ENCODE results near the gene PEMT.

Gene PEMT

DNA sequence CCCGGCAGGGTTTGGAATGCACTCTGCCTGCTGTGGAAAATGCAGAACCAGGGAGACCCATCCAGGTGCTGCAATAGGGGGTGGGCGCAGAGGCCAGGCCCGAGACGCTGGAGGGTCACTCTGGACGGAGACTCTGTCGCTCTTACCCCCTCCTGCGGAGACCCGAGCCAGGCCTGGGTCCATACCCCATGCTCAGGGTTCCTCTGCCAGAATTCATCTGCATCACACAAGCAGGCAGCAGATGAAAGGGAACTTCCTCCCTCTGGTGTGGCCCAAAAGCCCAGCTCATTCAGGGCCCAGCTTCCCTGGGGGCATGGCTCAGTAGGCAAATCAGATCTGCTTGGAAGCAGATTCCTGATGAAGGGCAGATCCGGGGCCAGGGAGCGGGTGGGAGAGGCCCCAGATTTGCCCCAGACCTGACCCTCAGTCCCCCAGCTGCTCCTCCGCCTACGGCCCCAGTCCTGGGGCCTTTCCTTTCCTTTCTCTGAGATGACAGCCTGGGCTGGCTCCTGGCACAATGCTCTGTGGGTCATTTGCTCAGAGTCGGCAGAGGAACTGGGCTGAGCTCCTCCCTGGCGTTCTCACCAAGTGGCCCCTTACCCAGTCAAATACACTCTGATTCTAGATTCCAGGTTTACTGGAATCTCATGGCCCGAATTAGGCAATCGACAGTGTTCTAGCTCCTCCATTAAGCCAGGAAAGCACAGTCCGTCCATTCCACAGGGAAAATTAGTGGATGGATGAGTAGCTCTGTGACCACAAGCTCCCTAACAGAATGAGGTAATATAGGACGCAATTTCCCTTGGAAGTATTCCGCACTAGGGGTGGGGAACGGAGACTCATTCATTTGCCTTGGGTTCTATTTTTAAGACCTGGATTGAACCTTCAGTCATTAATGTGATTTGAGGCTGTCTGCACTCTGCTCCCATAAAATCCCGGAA is 76.2 kb downstream of the PEMT start:
- DNase-seq (ENCODE audit: low read depth): no peak

DNA sequence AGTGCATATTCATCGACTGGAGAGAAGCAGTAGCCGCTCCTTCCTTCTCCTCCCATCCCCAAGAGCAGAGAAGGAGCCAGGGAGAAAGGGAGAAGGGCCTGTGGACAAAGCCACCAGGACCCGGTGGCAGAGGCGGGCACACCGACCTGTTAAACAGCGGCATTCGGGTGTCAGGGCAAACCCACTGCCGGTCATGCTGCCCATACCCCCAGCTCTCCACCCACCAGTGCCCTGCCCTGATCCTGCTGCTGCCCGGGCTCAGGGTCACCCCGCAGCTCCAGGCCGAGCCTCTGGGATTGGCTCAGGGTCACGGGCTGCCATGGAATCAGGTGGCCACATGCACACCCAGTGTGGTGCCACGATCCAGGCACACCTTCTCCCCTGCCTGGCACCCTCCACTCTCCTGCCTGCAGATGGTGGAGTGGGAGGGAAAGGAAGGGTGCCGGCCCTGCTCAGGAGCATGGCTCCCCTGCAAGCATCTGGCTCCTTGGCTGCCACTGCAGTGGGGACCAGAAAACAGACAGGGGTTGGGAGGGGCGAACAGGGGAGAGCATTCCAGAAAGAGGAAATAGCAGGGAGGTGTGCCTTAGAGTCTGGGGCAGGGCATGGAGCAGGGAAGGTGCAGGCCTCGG is 77.0 kb downstream of the PEMT start:
- DNase-seq (ENCODE audit: low read depth): no peak

DNA sequence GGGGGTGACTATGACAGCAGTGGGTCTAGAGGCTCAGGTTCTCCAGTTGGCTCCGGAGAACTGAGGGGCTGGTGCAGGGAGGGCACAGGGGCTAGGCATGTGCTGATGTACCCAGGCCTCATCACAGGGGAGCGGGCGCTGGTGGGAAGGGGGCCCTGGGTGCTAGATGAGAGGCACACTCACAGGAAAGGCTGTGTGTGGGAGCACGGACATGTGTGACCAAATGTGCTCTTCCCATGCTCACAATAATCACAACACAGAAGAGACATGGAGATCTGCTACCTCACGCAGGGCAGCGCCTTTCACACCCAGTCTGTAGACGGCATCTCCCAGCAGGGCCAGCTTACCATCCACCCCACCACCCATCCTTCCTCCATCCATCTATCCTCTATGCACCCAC is 77.9 kb downstream of the PEMT start:
- DNase-seq (ENCODE audit: low read depth): no peak

DNA sequence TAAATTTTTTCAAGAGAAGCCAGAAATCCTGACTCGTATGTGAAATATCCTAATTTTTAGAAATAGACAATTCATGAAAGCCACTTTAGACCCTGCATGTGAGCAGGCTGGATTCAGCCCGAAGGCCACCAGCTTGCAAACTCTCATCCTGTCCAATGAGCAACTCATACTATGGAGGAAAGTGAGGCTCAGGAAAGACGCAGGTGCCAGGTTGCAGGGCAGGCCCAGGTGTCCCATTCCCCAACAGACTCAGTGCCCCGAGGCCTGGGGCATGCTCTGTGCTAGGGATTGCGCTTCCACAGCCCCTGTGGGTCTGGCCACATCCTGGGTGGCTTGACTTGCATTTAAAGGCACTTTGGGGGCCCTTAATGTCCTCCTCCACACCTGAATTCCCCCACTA is 78.6 kb downstream of the PEMT start:
- DNase-seq (ENCODE audit: low read depth): no peak

DNA sequence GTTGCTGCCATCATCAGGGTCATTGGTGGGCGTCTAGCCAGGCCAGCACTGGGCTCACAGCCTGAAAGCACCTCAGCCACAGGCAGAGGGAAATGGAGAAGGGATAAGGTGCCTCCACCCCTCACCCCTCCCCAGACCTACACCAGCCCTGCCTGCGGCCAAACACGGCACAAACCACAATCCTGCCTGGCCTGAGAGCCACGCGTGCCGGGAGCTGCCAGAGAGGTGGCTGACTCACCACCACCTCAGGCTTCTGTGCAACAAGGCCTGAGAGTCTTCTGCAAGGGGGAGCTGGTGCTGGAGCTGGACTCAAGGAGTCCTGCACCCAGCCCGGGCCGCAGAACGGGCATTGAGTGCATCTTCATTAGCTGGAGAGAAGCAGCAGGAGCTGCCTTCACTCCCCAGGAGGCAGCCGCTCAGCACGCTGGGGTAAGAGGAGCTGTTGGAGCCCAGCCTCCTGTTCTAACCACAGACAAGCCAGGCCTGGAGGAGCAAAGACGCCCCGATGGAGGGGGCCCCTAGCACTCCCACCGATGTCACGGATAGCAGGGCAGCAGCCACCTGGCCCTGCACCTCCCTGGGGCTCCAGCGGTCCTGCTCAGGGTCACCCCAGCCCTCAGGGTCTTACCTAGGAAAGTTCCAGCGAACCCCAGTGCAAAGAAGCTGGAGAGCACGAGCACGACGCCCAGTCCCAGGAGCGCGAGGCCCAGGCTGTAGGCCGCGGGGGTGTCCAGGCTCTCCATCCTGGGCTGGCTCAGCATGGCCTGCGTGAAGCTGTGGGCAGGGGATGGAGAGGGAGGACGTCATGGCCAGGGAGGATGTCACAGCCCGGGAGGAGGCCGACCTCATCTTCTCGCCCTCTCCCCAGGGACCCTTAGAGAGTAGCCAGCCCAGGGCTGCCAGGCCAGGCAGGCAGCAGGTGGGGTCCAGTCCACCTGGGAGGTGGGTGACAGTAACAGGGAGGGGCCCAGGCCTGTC is 79.3 kb downstream of the PEMT start:
- DNase-seq (ENCODE audit: low read depth): no peak

DNA sequence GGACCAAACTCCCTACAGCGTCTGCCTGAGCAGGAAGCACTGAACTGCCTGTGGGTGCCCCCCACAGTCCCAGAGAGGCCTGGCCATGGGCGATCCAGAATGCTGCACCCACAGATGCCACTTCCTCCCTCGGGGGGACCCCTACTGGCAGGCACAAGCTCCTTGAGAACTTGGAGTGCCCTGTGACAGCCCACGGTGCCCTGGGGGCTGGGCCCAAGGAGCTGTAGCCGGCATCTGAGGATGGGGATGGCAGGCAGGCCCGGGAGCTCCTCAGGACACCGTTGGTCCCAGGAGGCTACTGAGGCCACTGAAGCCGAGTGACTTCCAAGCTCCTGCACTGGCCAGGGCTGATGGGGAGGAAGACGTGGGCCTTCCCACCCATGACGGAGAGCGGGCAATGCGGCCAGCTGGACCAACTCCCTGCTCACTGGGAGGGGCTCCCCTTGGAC is 80.2 kb downstream of the PEMT start:
- DNase-seq (ENCODE audit: low read depth): no peak

DNA sequence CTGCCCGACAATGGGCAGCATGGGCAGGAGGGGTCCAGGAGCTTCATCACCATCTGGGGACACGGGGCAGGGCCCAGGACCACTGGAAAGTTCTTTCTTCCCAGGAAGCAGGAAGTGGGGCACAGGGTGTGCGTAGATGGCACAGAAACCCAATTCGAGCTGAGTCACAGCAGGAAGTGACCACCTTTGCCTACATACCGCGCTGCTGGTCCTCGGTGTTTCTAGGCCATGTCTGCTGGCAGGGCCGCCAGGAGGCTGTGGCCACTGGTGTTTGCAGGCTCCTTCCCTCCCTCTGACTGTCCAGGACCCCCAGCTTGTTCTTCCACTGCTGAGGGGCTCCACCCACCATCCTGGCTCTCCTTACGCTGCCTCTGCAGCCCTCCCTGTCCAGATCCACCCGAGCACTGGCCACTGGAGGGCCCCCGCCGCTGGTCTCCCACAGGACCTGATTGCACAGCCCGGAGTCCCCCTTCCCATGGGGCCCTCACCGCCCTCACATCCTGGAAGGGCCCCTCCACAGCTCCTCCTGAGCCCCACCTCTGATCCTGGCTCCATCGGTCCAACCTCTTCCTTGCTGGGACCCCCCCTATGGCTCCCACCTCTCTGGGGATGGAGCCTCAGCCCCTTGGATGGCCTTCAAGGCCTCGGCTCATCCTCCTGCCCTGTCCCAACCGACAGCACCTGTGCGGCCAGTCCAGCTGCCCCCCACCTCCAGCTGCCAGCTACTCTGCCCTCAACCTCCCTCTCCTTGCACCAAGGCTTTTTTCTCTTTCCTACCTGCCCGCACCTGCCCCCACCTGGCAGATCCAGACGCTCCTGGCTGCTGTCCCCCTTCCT is 80.8 kb downstream of the PEMT start:
- DNase-seq (ENCODE audit: low read depth): no peak

DNA sequence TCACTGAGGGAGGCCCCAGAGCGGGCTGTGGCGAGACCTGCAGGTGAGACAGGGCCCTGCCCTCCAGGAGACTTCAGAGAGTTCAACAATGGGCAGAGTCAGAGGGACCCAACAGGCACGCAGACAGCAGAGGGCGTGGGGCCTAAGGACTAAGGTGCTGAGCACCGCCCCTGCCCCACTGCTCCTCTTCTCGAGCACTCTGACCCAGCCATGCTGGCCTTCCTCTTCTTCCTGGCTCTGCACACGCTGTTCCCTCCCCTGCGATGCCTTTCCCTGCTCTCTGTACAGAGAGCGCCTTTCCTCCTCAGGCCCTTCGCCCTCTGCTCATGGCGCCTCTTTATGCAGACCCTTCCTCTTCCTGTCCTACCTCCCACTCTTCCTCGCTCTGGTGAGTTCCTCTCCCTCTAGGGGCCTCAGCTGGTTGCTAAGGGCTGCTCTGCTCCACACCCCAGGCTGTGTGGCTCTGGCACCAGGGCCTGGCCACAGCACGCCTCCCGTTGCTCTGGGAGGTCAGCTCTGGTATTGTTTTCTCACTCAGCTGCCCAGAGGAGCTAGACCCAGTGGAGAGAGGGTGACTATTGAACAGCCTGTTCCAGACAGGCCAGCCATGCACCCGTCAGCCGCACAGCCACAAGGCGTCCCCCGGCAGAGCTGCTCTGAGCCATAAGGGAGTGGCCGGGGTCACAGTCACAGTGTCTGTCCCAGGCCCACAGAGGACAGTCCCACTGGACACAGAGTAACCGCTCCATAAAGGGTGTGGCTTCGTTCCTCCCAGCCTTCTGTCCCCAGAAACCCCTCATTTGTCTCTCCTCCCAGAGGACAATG is 81.7 kb downstream of the PEMT start:
- DNase-seq (ENCODE audit: low read depth): no peak

DNA sequence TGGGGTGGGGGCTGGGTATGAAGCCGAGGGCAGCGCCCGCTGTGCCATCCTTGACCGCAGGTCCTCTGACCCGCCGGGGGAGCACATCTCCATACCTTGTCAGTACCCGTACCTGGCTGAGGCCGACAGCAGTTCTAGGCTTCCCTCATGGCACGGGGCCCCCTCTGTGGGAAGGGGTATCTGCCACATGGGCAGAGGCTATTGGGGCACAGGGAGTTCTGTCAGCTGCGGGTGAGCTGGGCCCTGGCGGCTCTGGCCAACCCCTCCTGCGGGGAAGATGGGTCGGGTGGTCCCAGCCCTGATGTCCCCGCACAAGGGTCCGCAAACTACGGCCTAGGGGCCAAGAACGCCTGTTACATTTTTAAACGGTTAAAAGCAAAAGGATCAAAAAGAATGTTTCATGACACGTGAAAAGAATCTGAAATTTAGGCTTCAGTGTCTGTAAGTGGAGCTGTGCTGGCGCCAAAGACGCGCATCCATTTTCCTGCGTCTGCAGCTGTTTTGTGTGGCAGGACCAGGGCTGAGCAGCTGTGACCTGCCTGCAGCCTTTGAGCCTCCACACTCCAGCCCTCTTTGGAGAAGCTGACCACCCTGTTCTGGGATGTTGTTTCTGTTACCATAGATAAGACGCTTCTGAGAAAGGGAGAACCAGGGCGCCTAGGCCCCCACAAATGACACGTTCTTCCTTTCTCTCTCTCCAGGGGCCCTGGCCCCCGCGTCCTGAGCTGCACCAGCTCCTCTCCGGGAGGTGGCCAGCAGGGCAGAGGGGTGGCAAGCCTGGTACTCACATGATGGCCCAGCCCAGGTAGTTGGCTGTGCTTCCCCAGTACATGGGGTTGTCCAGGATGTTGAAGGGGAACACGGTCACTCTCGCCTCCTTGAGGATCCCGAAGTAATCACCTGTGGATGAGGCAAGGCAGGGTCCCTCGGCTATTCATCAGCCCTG is 82.6 kb downstream of the PEMT start:
- DNase-seq (ENCODE audit: low read depth): no peak

DNA sequence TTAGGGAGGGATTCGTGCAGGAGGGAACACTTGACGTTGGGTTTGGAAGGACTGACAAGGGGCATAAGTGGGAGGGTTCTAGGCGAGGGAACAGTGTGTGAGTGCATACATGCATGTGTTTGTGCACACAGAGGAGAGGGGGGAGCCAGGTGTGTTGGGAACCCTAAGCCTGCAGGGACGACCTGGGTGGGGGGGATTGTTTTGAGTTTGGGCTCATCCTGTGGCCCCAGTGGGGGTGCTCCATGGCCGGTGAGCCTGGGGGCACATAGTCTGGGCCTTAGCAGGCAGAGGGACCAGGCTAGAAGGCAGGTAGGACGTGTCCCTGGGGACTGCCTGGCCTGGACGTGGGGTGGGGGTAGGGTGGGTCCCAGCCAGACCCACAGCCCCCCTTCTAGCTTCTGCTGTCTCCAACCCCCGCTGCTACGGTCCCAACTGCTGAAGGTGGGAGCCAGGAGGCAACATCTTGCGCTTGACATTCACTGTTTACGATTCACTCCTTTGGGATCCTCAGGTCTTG is 83.4 kb downstream of the PEMT start:
- DNase-seq (ENCODE audit: low read depth): no peak

DNA sequence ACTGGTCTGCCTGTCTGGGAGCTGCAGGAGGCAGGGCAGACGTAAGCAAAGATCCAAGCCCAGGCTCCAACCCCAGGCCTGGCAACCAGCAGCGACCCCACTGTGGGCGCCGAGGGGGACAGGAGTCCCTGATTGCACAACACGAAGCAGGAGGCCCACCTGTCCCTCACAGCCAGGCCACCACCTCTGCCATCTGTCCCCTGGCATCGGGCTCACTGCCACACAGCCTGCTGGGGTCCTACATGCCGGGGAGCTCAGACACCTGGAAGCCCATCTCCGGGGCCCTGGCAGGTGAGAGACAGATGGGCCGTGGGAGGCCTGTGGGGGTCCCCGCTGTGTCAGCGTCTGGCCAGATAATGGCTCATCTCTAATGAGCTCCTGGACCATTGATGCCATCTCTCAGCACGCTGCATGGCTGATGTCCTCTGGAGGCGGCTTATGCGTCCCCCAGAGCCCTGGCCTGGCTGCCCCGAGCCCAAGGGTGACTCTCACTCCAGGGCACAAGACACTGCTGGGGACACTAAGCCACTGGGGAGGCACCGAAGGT is 84.0 kb downstream of the PEMT start:
- DNase-seq (ENCODE audit: low read depth): no peak

DNA sequence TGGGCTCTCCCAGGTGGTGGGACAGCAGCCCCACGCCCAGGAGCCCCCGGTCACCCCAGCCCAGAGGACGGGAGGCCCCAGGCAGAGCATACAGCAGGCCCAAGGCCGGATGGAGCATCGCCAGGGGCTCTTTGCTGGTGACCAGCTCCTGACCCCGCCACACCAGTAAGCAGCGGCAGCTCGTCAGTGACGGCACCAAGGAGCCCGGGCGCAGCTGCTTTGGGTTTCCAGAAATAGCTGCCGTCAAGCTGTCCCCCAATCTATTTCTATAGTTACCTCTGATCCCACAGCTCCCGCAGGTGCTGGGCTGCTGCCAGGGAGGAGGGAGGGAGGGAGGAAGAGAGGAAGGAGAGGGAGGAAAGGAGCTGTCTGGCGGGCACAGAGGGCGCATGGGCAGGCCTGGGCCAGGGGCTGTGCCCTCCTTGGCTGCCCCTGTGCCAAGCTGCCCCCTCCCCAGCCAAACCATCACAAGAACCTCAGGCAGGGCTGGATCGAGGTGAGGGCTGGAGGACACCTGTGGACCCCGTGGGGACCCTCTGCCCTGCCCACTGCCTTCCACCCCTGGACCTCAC is 84.5 kb downstream of the PEMT start:
- no peak for DNase-seq (ENCODE audit: low read depth)

DNA sequence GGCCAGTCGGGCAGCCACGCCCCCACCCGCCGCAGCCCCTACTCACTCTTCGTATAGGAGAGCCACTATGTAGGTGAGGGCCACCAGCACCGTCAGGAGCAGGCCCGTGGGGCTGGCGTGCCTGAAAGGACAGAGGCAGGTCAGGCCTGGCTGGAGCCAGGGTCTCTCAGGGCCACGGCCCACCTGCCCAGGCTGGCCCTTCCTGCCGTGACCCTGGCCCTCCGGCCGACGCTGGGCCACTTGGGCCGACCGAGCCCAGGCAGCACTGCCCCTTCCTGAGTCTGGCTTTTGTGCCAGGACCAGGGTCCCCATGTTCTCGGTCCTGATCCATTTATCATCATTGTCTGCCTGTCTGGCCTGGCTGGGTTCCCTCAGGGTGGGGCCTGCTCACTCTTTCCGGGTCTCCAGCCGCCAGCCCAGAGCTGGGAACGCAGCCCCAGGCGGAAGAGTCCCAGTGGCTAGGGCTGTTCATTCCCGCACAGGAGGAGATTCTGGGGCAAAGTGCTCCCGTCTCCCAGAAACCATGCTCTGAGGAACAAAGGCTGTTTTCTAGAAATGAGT is 85.2 kb downstream of the PEMT start:
- DNase-seq (ENCODE audit: low read depth): no peak

DNA sequence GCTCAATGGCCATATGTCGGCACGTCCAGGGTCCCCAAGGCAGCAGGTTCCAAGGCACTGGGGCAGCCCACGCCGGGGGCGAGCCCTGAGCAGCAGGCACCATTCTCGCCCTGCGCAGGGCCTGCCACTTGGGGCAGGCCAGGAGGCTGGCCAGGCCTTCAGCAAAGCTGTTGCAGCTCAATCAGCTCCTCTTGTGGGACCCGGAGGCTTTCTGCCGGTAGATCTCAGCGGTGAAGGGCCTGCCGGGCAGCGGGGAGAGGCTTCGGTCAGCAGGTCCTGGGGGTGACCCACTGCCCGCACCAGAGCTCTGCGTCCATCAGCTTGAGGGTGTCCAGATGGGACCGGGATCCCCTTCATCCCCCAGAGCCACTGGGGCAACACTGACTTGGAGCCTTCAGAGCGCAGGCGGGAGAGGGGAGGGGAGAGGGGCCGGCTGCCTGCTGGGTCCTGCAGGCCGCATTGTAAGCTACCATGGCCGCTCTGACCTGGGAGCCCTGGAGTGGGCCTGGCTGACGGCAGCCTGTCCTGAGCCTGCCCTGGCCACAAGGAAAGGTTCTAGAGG is 85.8 kb downstream of the PEMT start:
- DNase-seq (ENCODE audit: low read depth): no peak

DNA sequence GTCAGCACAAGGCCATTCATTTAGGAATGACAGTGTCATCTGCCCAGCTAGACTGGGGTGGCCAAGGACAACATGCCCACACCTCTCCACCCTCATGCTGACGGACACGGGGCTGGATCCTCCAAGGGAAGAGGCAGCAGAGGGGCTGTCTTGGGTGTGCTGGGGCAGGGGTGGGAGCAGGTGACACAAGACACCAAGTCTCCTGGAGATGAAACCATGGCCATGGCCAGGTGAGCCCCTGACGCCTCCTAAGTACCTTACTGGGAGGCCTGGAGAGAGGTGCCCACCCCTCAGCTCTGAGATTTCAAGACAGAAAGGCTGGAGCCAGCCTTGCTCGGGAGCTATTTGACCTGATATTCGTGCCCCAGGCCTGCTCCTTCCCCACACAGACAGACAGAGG is 86.4 kb downstream of the PEMT start:
- no peak for DNase-seq (ENCODE audit: low read depth)

DNA sequence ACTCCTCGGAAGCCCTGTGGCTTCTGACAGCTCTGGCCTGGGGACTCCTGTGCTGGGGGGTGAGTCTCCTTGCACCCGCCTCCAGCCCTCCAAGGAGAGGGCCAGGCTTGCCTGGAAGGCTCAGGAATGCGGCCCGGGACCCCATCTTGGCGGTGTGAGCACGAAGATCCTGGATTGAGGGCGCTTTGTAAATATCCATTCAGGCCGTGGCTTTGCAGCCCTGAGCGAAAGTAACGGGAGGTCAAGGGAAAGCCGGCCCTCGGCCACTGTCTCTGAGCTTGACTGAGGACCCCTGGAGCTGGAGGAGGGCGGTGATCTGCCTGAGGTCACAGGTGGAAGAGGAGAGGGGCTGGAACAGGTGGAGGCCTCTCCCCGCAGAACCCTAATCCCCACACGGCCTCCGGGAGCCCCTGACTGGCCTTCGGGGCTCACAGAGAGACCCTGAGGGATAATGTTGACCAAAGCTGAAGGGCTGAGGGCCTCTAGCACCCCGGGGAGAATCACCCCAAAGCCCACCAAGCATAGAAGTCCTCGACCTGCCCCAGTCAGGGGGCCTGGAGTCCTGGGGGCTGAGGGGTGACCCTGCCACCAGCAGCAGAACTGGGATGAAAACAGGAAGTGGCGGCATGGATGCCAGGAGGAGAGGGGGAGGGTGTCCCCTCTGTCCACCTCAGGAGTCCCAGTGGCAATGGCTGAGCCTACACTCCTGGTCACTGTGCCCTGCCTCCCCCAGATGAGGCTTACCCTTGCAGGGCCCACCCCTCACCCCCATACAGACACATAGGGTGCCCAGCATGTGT is 87.0 kb downstream of the PEMT start:
- DNase-seq (ENCODE audit: low read depth): no peak

DNA sequence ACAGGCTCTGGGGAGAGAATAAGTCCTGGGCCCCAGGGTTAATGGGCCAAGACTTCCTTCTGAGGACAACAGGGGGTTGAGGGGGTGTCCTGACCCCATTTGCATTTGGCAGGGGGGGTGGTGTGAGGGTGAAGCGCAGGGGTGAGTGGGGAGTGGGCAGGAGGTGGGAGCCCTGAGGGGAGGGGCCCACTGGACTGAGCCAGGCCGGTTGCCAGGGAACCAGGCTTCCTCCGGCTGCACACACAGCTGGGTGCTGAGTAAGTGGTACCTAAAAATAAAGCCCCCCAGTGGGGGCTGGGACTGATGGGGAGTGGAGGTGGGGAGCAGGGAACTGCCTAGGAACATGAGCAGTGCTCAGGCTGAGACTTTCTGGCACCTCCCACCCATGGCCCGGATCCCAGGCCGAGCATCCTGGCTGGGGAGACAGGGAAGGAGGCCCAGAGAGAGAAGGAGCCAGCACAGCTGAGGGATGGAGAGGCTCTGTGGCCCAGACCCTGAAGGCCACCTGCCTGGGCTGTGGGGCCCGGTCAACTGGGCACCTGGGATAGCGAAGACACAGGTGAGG is 87.9 kb downstream of the PEMT start:
- DNase-seq (ENCODE audit: low read depth): no peak
